BJ (cell line): ENCODE measurements around the gene SUPT3H. TPM values are rescaled to one million over a fixed set of nuclear protein-coding genes. Genes with fewer than 3 reads are reported as not detected.

Experiments used
- CTCF ChIA-PET: fragments of 350-600 bp; formaldehyde crosslinking; extraction: SDS; loops from one replicate; lab custom pipeline; 2021; ENCODE audit warnings: antibody characterized with exemption, inconsistent platforms; lab: Yijun Ruan, JAX
- POLR2A ChIA-PET: fragments of 300-600 bp; sonication (Branson Sonifier 250); formaldehyde crosslinking; extraction: SDS; loops from one replicate; lab custom pipeline; 2021; ENCODE audit warnings: antibody characterized with exemption; lab: Charles Lee
- DNase-seq: peaks from one replicate; pipeline ENCODE4 v3.0.0-alpha.2; 2011; ENCODE audit warnings: low read depth
- H3K27me3 ChIP-seq: 2 replicates; pipeline ENCODE4 v1.6.0; 2011; ENCODE audit warnings: low read length; ENCODE audit not compliant: control insufficient read depth, insufficient read depth
- H3K36me3 ChIP-seq: 2 replicates; pipeline ENCODE4 v1.5.1; 2011; ENCODE audit warnings: low read length; ENCODE audit not compliant: control insufficient read depth, insufficient read depth
- H3K4me3 ChIP-seq: 2 replicates; pipeline ENCODE4 v1.5.1; 2011; ENCODE audit warnings: low read depth, mild to moderate bottlenecking, control low read depth, low read length
- CTCF ChIP-seq: IDR thresholded peaks from 2 replicates; pipeline ENCODE4 v1.5.1; 2011; ENCODE audit warnings: low read depth, mild to moderate bottlenecking, control low read depth, inconsistent platforms, low read length, moderate library complexity; ENCODE audit not compliant: insufficient read depth
- polyA plus RNA-seq: library from polyadenylated mRNA; depleted of rRNA; stranded (reverse); fragments of >200 nt; gene quantifications from 2 replicates; pipeline ENCODE4 v1.2.3, GENCODE V29; 2011

The SUPT3H gene
- polyA plus RNA-seq, 1 experiment: 7.8 TPM

GRCh38 chr6:45169815-45170214 lies 207.9 kb downstream of the SUPT3H start:
- no peak for TF ChIP-seq CTCF
- Histone ChIP-seq H3K27me3 (no peaks in the 10 kb centered on the region), H3K4me3 (no peak overlapping the region), H3K36me3 (no peaks in the 10 kb centered on the region)
- ChIA-PET POLR2A (no interaction called here), CTCF (interaction anchor here (0.6 kb wide), 1 partner anchor 33 kb away, joined by 3 read pairs; no protein-coding TSS in a partner anchor)
- no peak for DNase-seq

GRCh38 chr6:45163952-45164766 lies 213.6 kb downstream of the SUPT3H start:
- no peak overlapping the region for H3K4me3 ChIP-seq
- DNase-seq: no peak
- no peak for TF ChIP-seq CTCF
- H3K27me3 ChIP-seq: no peaks in the 10 kb centered on the region
- ChIA-PET POLR2A (no interaction called here), CTCF (interaction anchor here (0.5 kb wide), 1 partner anchor 23 kb away, joined by 3 read pairs; no protein-coding TSS in a partner anchor)
- H3K36me3 ChIP-seq: no peaks in the 10 kb centered on the region

GRCh38 chr6:45160305-45160704 lies 217.4 kb downstream of the SUPT3H start:
- Histone ChIP-seq H3K36me3 (no peaks in the 10 kb centered on the region), H3K27me3 (no peaks in the 10 kb centered on the region), H3K4me3 (no peak overlapping the region)
- POLR2A ChIA-PET: no interaction called here
- TF ChIP-seq CTCF: no peak
- DNase-seq: no peak
- CTCF ChIA-PET: no interaction called here

- TF ChIP-seq CTCF: no peak
- no peaks in the 10 kb centered on the region for H3K27me3 ChIP-seq
- no peaks in the 10 kb centered on the region for H3K36me3 ChIP-seq
- CTCF ChIA-PET: interaction anchor here (0.8 kb wide), 1 partner anchor 17 kb away, joined by 3 read pairs; no protein-coding TSS in a partner anchor
- no peak for DNase-seq
- H3K4me3 ChIP-seq: no peak overlapping the region
- POLR2A ChIA-PET: no interaction called here
Observed at GRCh38 chr6:45156075-45156474, 221.7 kb downstream of the SUPT3H start.

GRCh38 chr6:45155341-45155894 lies 222.3 kb downstream of the SUPT3H start:
- POLR2A ChIA-PET: no interaction called here
- H3K4me3 ChIP-seq: no peak overlapping the region
- H3K27me3 ChIP-seq: no peaks in the 10 kb centered on the region
- DNase-seq: no peak
- H3K36me3 ChIP-seq: no peaks in the 10 kb centered on the region
- CTCF ChIA-PET: interaction anchor here (0.8 to 0.9 kb wide), 2 partner anchors 16 to 31 kb away, joined by 3 read pairs; no protein-coding TSS in a partner anchor
- TF ChIP-seq CTCF: no peak
